Psoas muscle (tissue), 8 donors: ENCODE results near the gene CHD9NB. TPM values are rescaled to one million over a fixed set of nuclear protein-coding genes. Genes with fewer than 3 reads are reported as not detected.

Experiments
- ATAC-seq, 4 donors: fragments of 200-7000 bp; cut with Tn5 transposase; one replicate each; pipeline ENCODE4 v1.9.1; 2020; ENCODE audit warnings: moderate library complexity in 3 of 4, mild to moderate bottlenecking in 2 of 4
- DNase-seq, 2 donors: peaks; one replicate each; pipeline ENCODE4 v3.0.0-alpha.2; 2020
- H3K27ac ChIP-seq: fragments of 200-600 bp; one replicate; pipeline ENCODE4 v1.8.0; 2022
- H3K27me3 ChIP-seq, 3 donors: fragments of 200-600 bp in 1 of 3; one replicate each; pipeline versions ENCODE4 v1.6.1 to v1.8.0; 2013 to 2022; ENCODE audit warnings: low read length in 2 of 3, mild to moderate bottlenecking in 2 of 3, moderate library complexity in 1 of 3; ENCODE audit not compliant: insufficient read depth in 3 of 3
- H3K36me3 ChIP-seq, 2 donors: fragments of 200-600 bp in 1 of 2; one replicate each; pipeline versions ENCODE4 v1.6.1 to v1.8.0; 2013 to 2022; ENCODE audit warnings: low read depth in 1 of 2, mild to moderate bottlenecking in 1 of 2, moderate library complexity in 1 of 2; ENCODE audit not compliant: insufficient read depth in 1 of 2
- H3K4me1 ChIP-seq: fragments of 200-600 bp; one replicate; pipeline ENCODE4 v1.8.0; 2022
- H3K4me3 ChIP-seq: fragments of 200-600 bp; one replicate; pipeline ENCODE4 v1.8.0; 2022; ENCODE audit warnings: mild to moderate bottlenecking
- H3K9me3 ChIP-seq: fragments of 200-600 bp; one replicate; pipeline ENCODE4 v1.8.0; 2022
- CTCF ChIP-seq: fragments of 200-600 bp; IDR thresholded peaks from one replicate; pipeline ENCODE4 v1.8.0; 2022; ENCODE audit warnings: antibody characterized with exemption
- WGBS, 3 donors: extraction: QIAGEN DNeasy Blood & Tissue Kit; methylation state at CpG; one replicate each; pipeline versions ENCODE4 v1.1.6 to v1.1.7; 2013; 5-methylcytosine and 5-hydroxymethylcytosine counted together
- intact Hi-C, 2 donors: fragments of 100-400 bp; cut with DNase I; formaldehyde crosslinking; loops; one replicate each; pipeline versions ENCODE4 v1.11.0 to v1.14.2; 2022
- polyA plus RNA-seq, 3 donors: library from polyadenylated mRNA; stranded (reverse); fragments of 200-250 nt; gene quantifications; one replicate each; pipeline ENCODE4 v1.2.3, GENCODE V29; 2013
- total RNA-seq, 4 donors: library from RNA; stranded (reverse); fragmentation: NEBNext Ultra II Directional in 2 of 4; extraction: Animal tissue kit (Norgen Biotek cat#: 25700) in 2 of 4; gene quantifications; one replicate each; pipeline versions ENCODE4 v1.2.1 to v1.2.4, GENCODE V29; 2021 to 2023
- donor health status: healthy with polysubstance abuse.
- donor health status: DM: no; HTN: no; CAD: no; lungs with moderate emphysema.
- donor health status: Bipolar disorder and iron deficiency.
- donor health status: healthy.
- donor health status: DM: yes; HTN: yes; CAD: no.
- donor health status: DM: no; HTN: no; CAD: no.
- donor health status: DM: no; HTN: no; CAD: no.
- donor health status: DM: yes; HTN: yes; CAD: no.

Gene CHD9NB
- total and polyA plus RNA-seq, 7 donors = 0.05 to 0.77 (median 0.18) TPM; not detected in 1

- DNase-seq = no peak
Observed at GRCh38 chr16:53092284-53092683, 39.6 kb upstream of the CHD9NB start.

GRCh38 chr16:53091466-53092211 lies 38.9 kb upstream of the CHD9NB start:
- no peaks in the 10 kb centered on the region for H3K36me3 ChIP-seq

More at GRCh38 chr16:53092284-53092683, 39.6 kb upstream of the CHD9NB start:
- WGBS, 3 donors = 46 to 82% (median 82%) methylated on average over 2 of the region's 2 CpGs
- TF ChIP-seq CTCF = no peak
- Histone ChIP-seq H3K4me1 (peaks cover 51% of the 10 kb centered on the region), H3K27ac (peak overlapping the region; percentile 80), H3K4me3 (no peak overlapping the region), H3K9me3 (no peaks in the 10 kb centered on the region), H3K27me3 (no peaks in the 10 kb centered on the region), H3K36me3 (no peaks in the 10 kb centered on the region)
- intact Hi-C loops = loop anchor here in 1 of 2 donors (5.0 kb wide), 1 partner anchor 40 kb away; no protein-coding TSS in a partner anchor
- ATAC-seq = no peak

GRCh38 chr16:53090591-53091411 lies 38.1 kb upstream of the CHD9NB start:
- no peaks in the 10 kb centered on the region for H3K36me3 ChIP-seq
- no peaks in the 10 kb centered on the region for H3K27me3 ChIP-seq
- peak overlapping the region; percentile 26 for H3K4me3 ChIP-seq
- 0 to 3% (median 0%) methylated on average over 12 to 13 of the region's 13 CpGs for WGBS, 3 donors
- ATAC-seq (peak; percentile 84 to 90 (median 89)), DNase-seq (peak; percentile 94 to 97)
- H3K9me3 ChIP-seq = no peaks in the 10 kb centered on the region
- no peak for TF ChIP-seq CTCF
- H3K27ac ChIP-seq = peak overlapping the region; percentile 80
- intact Hi-C loops = loop anchor here in 1 of 2 donors (5.0 kb wide), 1 partner anchor 42 kb away; no protein-coding TSS in a partner anchor
- peaks cover 58% of the 10 kb centered on the region for H3K4me1 ChIP-seq

More at GRCh38 chr16:53091466-53092211, 38.9 kb upstream of the CHD9NB start:
- H3K9me3 ChIP-seq = no peaks in the 10 kb centered on the region
- no peaks in the 10 kb centered on the region for H3K27me3 ChIP-seq
- TF ChIP-seq CTCF = no peak
- intact Hi-C loops = loop anchor here in 1 of 2 donors (5.0 kb wide), 1 partner anchor 41 kb away; no protein-coding TSS in a partner anchor
- peak; percentile 69 to 87 for DNase-seq
- 13 to 18% (median 16%) methylated on average over 7 of the region's 7 CpGs for WGBS, 3 donors
- ATAC-seq = peak; percentile 6 to 28 (median 16)
- H3K4me3 ChIP-seq = peak overlapping the region; percentile 26
- peaks cover 51% of the 10 kb centered on the region for H3K4me1 ChIP-seq
- H3K27ac ChIP-seq = peak overlapping the region; percentile 80

GRCh38 chr16:53090286-53090590 lies 37.5 kb upstream of the CHD9NB start:
- no peaks in the 10 kb centered on the region for H3K27me3 ChIP-seq
- DNase-seq (no peak), ATAC-seq (no peak)
- H3K27ac ChIP-seq = peak overlapping the region; percentile 80
- peak overlapping the region; percentile 26 for H3K4me3 ChIP-seq
- H3K9me3 ChIP-seq = no peaks in the 10 kb centered on the region
- intact Hi-C loops = loop anchor here in 1 of 2 donors (5.0 kb wide), 1 partner anchor 42 kb away; no protein-coding TSS in a partner anchor
- 1 to 9% (median 4%) methylated on average over 5 of the region's 5 CpGs for WGBS, 3 donors
- no peak for TF ChIP-seq CTCF
- H3K4me1 ChIP-seq = peaks cover 63% of the 10 kb centered on the region
- H3K36me3 ChIP-seq = no peaks in the 10 kb centered on the region
